B cell (primary cell): ENCODE measurements around the gene CDK10. TPM values are rescaled to one million over a fixed set of nuclear protein-coding genes. Genes with fewer than 3 reads are reported as not detected.
"Not testable (repeated sequence)": the region's sequence is repeated elsewhere in the genome, so short reads cannot be mapped to it uniquely, and the experiment has no call there.

Source experiments
- ATAC-seq: fragments of 200-7000 bp; cut with Tn5 transposase; one replicate; pipeline ENCODE4 v1.10.0; 2021; ENCODE audit warnings: low read depth, mild to moderate bottlenecking, moderate number of reproducible peaks, moderate library complexity
- CTCF ChIA-PET: fragments of 350-600 bp; sonication (Branson Sonifier 250); formaldehyde crosslinking; loops from one replicate; lab custom pipeline; 2021; ENCODE audit warnings: antibody characterized with exemption, inconsistent platforms; lab: Charles Lee
- POLR2A ChIA-PET: fragments of 350-600 bp; sonication (Branson Sonifier 250); formaldehyde crosslinking; loops from one replicate; lab custom pipeline; 2021; ENCODE audit warnings: antibody characterized with exemption; lab: Charles Lee
- DNase-seq: peaks from one replicate; pipeline ENCODE4 v3.0.0; 2013
- H2AFZ ChIP-seq: 2 replicates; pipeline ENCODE4 v1.6.1; 2012; ENCODE audit warnings: mild to moderate bottlenecking, low read depth, low read length; ENCODE audit not compliant: insufficient read depth, poor library complexity, severe bottlenecking
- H3K27ac ChIP-seq, 2 donors: 1 replicate in 1 of 2; 2 replicates in 1 of 2; pipeline ENCODE4 v1.5.1; 2012 to 2013; ENCODE audit warnings: low read length in 2 of 2, mild to moderate bottlenecking in 2 of 2, moderate library complexity in 1 of 2
- H3K27me3 ChIP-seq, 4 experiments: fragments of 200-600 bp in 1 of 4; sonication (generic) in 1 of 4; replicated peaks in 1 of 4; 1 replicate in 2 of 4; 2 replicates in 2 of 4; pipeline versions ENCODE4 v1.6.1 to v1.7.0; 2013 to 2016; ENCODE audit warnings: low read length in 3 of 4, mild to moderate bottlenecking in 2 of 4, mixed read lengths in 1 of 4, moderate library complexity in 1 of 4; ENCODE audit not compliant: insufficient read depth in 4 of 4, control insufficient read depth in 3 of 4; ENCODE audit errors: control extremely low read depth in 1 of 4
- H3K36me3 ChIP-seq, 2 experiments: replicated peaks in 1 of 2; 1 replicate in 1 of 2; 2 replicates in 1 of 2; pipeline versions ENCODE4 v1.6.1 to v1.7.1; 2013; ENCODE audit warnings: low read length in 1 of 2; ENCODE audit not compliant: insufficient read depth in 2 of 2, control insufficient read depth in 1 of 2; ENCODE audit errors: control extremely low read depth in 1 of 2, extremely low read depth in 1 of 2
- H3K4me1 ChIP-seq, 2 donors: fragments of 200-600 bp in 1 of 2; sonication (generic) in 1 of 2; 1 replicate in 1 of 2; 2 replicates in 1 of 2; pipeline versions ENCODE4 v1.5.1 to v1.6.1; 2013 to 2017; ENCODE audit warnings: low read length in 2 of 2; ENCODE audit not compliant: control insufficient read depth in 2 of 2, insufficient read depth in 2 of 2
- H3K4me2 ChIP-seq: replicated peaks from 2 replicates; pipeline ENCODE3; 2012; ENCODE audit warnings: mild to moderate bottlenecking, low read depth, low read length; ENCODE audit not compliant: poor library complexity, severe bottlenecking
- H3K4me3 ChIP-seq, 5 experiments: fragments of 200-600 bp in 1 of 5; sonication (generic) in 1 of 5; 1 replicate in 3 of 5; 2 replicates in 2 of 5; pipeline versions ENCODE4 v1.5.1 to v1.7.0; 2011 to 2016; ENCODE audit warnings: low read length in 4 of 5, mild to moderate bottlenecking in 4 of 5, low read depth in 2 of 5, control low read depth in 1 of 5, moderate library complexity in 1 of 5; ENCODE audit not compliant: insufficient read depth in 1 of 5; ENCODE audit errors: control extremely low read depth in 1 of 5, extremely low read depth in 1 of 5
- H3K79me2 ChIP-seq: fragments of 200-600 bp; sonication (generic); one replicate; pipeline ENCODE4 v1.6.0; 2016; ENCODE audit warnings: low read length; ENCODE audit not compliant: control insufficient read depth, insufficient read depth
- H3K9ac ChIP-seq: fragments of 200-600 bp; sonication (generic); 2 replicates; pipeline ENCODE4 v1.6.1; 2017; ENCODE audit warnings: mild to moderate bottlenecking, low read length, moderate library complexity
- H3K9me3 ChIP-seq, 3 donors: one replicate each; pipeline versions ENCODE4 v1.6.1 to v1.7.1; 2013; ENCODE audit warnings: low read length in 2 of 3; ENCODE audit not compliant: control insufficient read depth in 2 of 3, insufficient read depth in 1 of 3; ENCODE audit errors: control extremely low read depth in 1 of 3
- H4K20me1 ChIP-seq: 2 replicates; pipeline ENCODE4 v1.6.0; 2012; ENCODE audit warnings: mild to moderate bottlenecking, low read length; ENCODE audit not compliant: insufficient read depth, control insufficient read depth, poor library complexity, severe bottlenecking
- H3K27ac Mint-ChIP-seq: one replicate; pipeline ENCODE4 v1.8.0; 2021; ENCODE audit warnings: mixed read lengths
- H3K27me3 Mint-ChIP-seq: one replicate; pipeline ENCODE4 v1.8.0; 2021; ENCODE audit warnings: mixed read lengths
- H3K4me1 Mint-ChIP-seq: one replicate; pipeline ENCODE4 v1.8.0; 2021; ENCODE audit warnings: mixed read lengths
- H3K4me3 Mint-ChIP-seq: one replicate; pipeline ENCODE4 v1.8.0; 2021; ENCODE audit warnings: mixed read lengths
- H3K9me3 Mint-ChIP-seq: one replicate; pipeline ENCODE4 v1.8.0; 2022; ENCODE audit warnings: mixed read lengths; ENCODE audit not compliant: insufficient read depth
- EZH2 ChIP-seq: IDR thresholded peaks from 2 replicates; pipeline ENCODE4 v1.6.1; 2012; ENCODE audit warnings: borderline replicate concordance, low read depth, mild to moderate bottlenecking, moderate library complexity, low read length; ENCODE audit not compliant: insufficient read depth, poor library complexity, severe bottlenecking
- WGBS: methylation state at CpG from one replicate; pipeline ENCODE4 v1.1.5; 2013; ENCODE audit warnings: missing lambda C conversion rate; ENCODE audit not compliant: insufficient coverage; 5-methylcytosine and 5-hydroxymethylcytosine counted together
- intact Hi-C: fragments of 100-400 bp; cut with micrococcal nuclease; formaldehyde crosslinking; loops from one replicate; pipeline ENCODE4 v1.10.0; 2022
- polyA plus RNA-seq: library from polyadenylated mRNA; depleted of rRNA; stranded (reverse); fragments of >200 nt; gene quantifications from 2 replicates; pipeline ENCODE4 v1.2.3, GENCODE V29; 2012
- total RNA-seq, 2 donors: library from RNA; stranded (reverse); fragments of 120-200 nt in 1 of 2; gene quantifications; 1 replicate in 1 of 2; 2 replicates in 1 of 2; pipeline versions ENCODE4 v1.2.3 to v1.2.4, GENCODE V29; 2013 to 2022
- TF ChIP-seq, protein P1 (sequence below): fragments of 200-600 bp; IDR thresholded peaks from one replicate; pipeline ENCODE4 v1.8.0; 2022; ENCODE audit warnings: antibody characterized with exemption, mild to moderate bottlenecking

CDK10 gene
- total and polyA plus RNA-seq, 2 donors (not counting 1 experiment from before 2014, with no cell fraction given), result 114 to 145 TPM

DNA sequence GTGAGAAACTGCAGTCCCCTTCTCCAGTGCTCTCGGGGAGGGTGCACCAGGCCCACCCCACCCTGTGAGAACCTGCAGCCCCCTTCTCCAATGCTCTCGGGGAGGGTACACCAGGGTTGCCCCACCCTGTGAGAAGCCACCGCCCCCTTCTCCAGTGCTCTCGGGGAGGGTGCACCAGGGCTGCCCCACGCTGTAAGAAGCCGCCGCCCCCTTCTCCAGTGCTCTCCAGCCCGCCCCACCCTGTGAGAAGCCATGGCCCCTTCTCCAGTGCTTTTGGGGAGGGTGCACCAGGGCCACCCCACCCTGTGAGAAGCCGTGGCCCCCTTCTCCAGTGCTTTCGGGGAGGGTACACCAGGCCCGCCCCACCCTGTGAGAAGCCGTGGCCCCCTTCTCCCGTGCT, 16.7 kb upstream of the CDK10 start:
- Mint-ChIP-seq H3K27ac (no peak overlapping the region), H3K27me3 (no peaks in the 10 kb centered on the region), H3K9me3 (no peaks in the 10 kb centered on the region), H3K4me3 (no peak overlapping the region), H3K4me1 (peaks cover 3% of the 10 kb centered on the region)
- no peaks in the 10 kb centered on the region for H4K20me1 ChIP-seq
- no peaks in the 10 kb centered on the region for H3K36me3 ChIP-seq
- H3K4me2 ChIP-seq, result no peak overlapping the region
- ATAC-seq (no peak), DNase-seq (no peak)
- ChIA-PET CTCF (interaction anchor here (1.4 kb wide), 1 partner anchor 14 kb away, joined by 3 read pairs; no protein-coding TSS in a partner anchor), POLR2A (no interaction called here)
- no peak overlapping the region for H2AFZ ChIP-seq
- no peak overlapping the region for H3K9ac ChIP-seq
- H3K9me3 ChIP-seq, result peaks cover 0 to 3% (median 0%) of the 10 kb centered on the region in 3 donors
- TF ChIP-seq, protein P1, sequence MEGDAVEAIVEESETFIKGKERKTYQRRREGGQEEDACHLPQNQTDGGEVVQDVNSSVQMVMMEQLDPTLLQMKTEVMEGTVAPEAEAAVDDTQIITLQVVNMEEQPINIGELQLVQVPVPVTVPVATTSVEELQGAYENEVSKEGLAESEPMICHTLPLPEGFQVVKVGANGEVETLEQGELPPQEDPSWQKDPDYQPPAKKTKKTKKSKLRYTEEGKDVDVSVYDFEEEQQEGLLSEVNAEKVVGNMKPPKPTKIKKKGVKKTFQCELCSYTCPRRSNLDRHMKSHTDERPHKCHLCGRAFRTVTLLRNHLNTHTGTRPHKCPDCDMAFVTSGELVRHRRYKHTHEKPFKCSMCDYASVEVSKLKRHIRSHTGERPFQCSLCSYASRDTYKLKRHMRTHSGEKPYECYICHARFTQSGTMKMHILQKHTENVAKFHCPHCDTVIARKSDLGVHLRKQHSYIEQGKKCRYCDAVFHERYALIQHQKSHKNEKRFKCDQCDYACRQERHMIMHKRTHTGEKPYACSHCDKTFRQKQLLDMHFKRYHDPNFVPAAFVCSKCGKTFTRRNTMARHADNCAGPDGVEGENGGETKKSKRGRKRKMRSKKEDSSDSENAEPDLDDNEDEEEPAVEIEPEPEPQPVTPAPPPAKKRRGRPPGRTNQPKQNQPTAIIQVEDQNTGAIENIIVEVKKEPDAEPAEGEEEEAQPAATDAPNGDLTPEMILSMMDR, result no peak
- TF ChIP-seq EZH2, result no peak
- no peak overlapping the region for H3K27ac ChIP-seq
- H3K4me1 ChIP-seq, result no peaks in the 10 kb centered on the region
- no peak overlapping the region for H3K4me3 ChIP-seq
- intact Hi-C loops, result no loop called here
- H3K79me2 ChIP-seq, result no peaks in the 10 kb centered on the region
- WGBS, result 90% methylated on average over 13 of the region's 13 CpGs
- no peaks in the 10 kb centered on the region for H3K27me3 ChIP-seq

DNA sequence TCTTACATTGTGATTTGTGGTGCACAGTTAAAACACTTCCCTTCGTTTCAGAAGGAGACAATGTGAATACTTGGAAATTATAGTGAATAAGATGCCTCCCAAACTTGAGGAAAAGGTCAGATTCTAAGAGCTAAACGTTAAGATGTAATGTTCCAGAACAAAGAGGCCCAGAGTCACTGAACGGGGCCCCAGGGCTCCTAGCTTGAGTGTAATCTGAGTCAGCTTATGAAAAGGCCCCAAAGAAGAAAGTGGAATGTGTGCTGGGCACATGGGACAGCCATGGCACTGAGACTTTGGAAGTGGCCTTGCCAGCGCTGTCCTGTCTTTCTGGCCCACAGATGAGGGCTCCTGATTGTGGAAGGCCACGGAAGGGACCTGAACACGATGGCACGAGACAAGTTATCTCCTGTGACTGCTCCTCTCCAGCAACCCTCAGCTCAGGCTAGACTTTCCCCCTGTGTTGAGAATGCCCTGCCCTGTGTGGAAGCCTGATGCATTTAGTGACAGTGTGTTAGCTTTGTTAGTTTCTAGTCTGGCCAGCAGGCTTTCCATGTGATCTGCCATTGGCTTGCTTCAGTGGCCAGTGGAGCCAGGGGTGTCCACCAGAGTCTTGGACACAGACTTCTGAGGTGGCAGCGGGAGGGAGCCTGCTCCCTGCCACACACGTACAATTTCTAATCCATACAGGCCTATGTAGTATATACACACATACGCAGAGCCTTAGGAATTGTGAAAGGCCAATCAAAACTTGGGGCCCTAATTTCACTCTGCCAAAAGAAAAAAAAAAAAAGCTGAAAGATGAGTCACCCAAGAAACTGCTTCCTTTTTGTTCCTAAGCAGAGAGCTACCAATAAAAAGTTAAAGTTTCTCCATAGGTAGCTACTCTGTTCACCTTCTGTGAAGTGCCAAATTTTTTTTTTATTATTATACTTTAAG, 15.7 kb upstream of the CDK10 start:
- ATAC-seq, result no peak
- ChIA-PET POLR2A (no interaction called here), CTCF (interaction anchor here (1.4 kb wide), 1 partner anchor 15 kb away, joined by 3 read pairs; no protein-coding TSS in a partner anchor)
- Mint-ChIP-seq H3K27me3 (no peaks in the 10 kb centered on the region), H3K9me3 (no peaks in the 10 kb centered on the region), H3K4me1 (peaks cover 3% of the 10 kb centered on the region), H3K4me3 (no peak overlapping the region), H3K27ac (no peak overlapping the region)
- intact Hi-C loops, result no loop called here
- DNase-seq, result no peak
- Histone ChIP-seq H3K4me3 (no peak overlapping the region), H3K9ac (no peak overlapping the region), H3K36me3 (no peaks in the 10 kb centered on the region), H3K9me3 (peaks cover 0 to 3% (median 0%) of the 10 kb centered on the region in 3 donors), H3K27ac (no peak overlapping the region), H2AFZ (no peak overlapping the region), H3K4me1 (no peaks in the 10 kb centered on the region), H3K79me2 (no peaks in the 10 kb centered on the region), H3K27me3 (no peaks in the 10 kb centered on the region), H4K20me1 (no peaks in the 10 kb centered on the region), H3K4me2 (no peak overlapping the region)
- no peak for TF ChIP-seq EZH2
- TF ChIP-seq, protein P1, result no peak
- WGBS, result 96% methylated on average over 10 of the region's 10 CpGs

DNA sequence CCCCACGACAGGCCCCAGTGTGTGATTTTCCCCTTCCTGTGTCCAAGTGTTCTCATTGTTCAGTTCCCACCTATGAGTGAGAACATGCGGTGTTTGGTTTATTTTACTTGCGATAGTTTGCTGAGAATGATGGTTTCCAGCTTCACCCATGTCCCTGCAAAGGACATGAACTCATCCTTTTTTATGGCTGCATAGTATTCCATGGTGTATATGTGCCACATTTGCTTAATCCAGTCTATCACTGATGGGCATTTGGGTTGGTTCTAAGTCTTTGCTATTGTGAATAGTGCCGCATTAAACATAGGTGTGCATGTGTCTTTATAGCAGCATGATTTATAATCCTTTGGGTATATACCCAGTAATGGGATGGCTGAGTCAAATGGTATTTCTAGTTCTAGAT, 14.9 kb upstream of the CDK10 start:
- H4K20me1 ChIP-seq, H3K27ac Mint-ChIP-seq, H3K9me3 Mint-ChIP-seq, H3K27me3 Mint-ChIP-seq, H3K9me3 ChIP-seq, CTCF ChIA-PET, H3K79me2 ChIP-seq, H3K9ac ChIP-seq, H3K4me1 Mint-ChIP-seq, H2AFZ ChIP-seq, intact Hi-C loops, H3K27me3 ChIP-seq, ATAC-seq, H3K4me3 Mint-ChIP-seq, H3K4me2 ChIP-seq, POLR2A ChIA-PET, DNase-seq, H3K4me1 ChIP-seq, H3K27ac ChIP-seq, H3K4me3 ChIP-seq, H3K36me3 ChIP-seq: not testable (repeated sequence)
- no CpG with 5 or more reads among the region's 4 CpGs for WGBS
